Measurements from ENCODE around the gene SIAH1. TPM values are rescaled to one million over a fixed set of nuclear protein-coding genes. Genes with fewer than 3 reads are reported as not detected.

Gene SIAH1
- total RNA-seq, 2 donors from 2014 or later, result 24.0 to 36.1 TPM

GRCh38 chr16:48366165-48367093 lies 18.8 kb downstream of the SIAH1 start:
- WGBS, result 17% methylated on average over 21 of the region's 21 CpGs
- TF ChIP-seq CTCF (IDR thresholded peaks at IDR 0.05) (no peak), POLR2AphosphoS5 (IDR thresholded peaks at IDR 0.05) (peak; percentile 26)
- Histone ChIP-seq H3K36me3 (no peaks in the 10 kb centered on the region), H3K27me3 (replicated peaks; ENCODE audit: insufficient read depth) (no peaks in the 10 kb centered on the region), H3K4me1 (replicated peaks) (peaks cover 4% of the 10 kb centered on the region), H3K4me3 (peak overlapping the region; percentile 50 to 54), H3K27ac (peak overlapping the region; percentile 86 to 91), H3K9me3 (no peaks in the 10 kb centered on the region)
- peak; percentile 51 for DNase-seq (ENCODE audit: low spot score)
- intact Hi-C loops (cut with DNase I), result loop anchor here (5.0 kb wide), 1 partner anchor 171 kb away; no protein-coding TSS in a partner anchor

- Histone ChIP-seq H3K4me3 (peak overlapping the region; percentile 50 to 54), H3K36me3 (no peaks in the 10 kb centered on the region), H3K9me3 (no peaks in the 10 kb centered on the region), H3K27ac (peak overlapping the region; percentile 86 to 91), H3K27me3 (replicated peaks; ENCODE audit: insufficient read depth) (no peaks in the 10 kb centered on the region), H3K4me1 (replicated peaks) (peaks cover 4% of the 10 kb centered on the region)
- peak; percentile 92 for DNase-seq (ENCODE audit: low spot score)
- intact Hi-C loops (cut with DNase I), result loop anchor here (5.0 kb wide), 1 partner anchor 172 kb away; no protein-coding TSS in a partner anchor
- TF ChIP-seq POLR2AphosphoS5 (IDR thresholded peaks at IDR 0.05) (peak; percentile 90), POLR2A (IDR thresholded peaks at IDR 0.05) (peak; percentile 97), CTCF (IDR thresholded peaks at IDR 0.05) (peak in 1 of 4 experiments; percentile 21)
- WGBS, result 4% methylated on average over 17 of the region's 33 CpGs
Observed at GRCh38 chr16:48365601-48366164, 19.5 kb downstream of the SIAH1 start.

DNA sequence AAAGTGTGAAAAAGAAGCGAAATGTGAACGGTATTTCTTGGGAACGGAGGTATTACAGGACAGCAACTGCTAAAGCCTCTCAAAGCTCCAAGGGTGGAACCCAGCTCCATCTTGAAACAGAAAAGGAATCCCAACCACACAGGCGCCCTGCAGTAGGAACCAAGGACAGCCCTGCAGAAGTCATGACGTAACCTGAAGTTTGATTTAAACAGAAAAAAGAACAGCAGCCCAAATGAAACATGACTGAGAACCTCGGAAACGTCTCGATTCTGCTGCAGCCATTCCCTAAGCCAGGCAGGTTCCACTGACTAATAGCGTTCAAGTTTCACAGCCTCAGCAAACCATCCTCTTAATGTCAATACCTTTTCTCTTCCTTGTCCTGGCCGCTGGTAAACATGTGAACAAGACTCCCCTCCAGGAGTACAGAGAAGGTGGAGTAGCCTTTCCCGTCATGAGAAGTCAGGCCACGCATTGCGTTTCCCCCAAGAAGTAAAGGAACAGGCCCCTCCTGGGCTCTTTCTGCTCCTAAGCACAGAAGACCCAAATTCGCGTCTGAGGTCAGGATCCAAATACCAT lies 20.1 kb downstream of the SIAH1 start:
- DNase-seq (ENCODE audit: low spot score), result peak; percentile 52
- WGBS, result 29% methylated on average over 15 of the region's 15 CpGs
- no peaks in the 10 kb centered on the region for H3K36me3 ChIP-seq
- TF ChIP-seq CTCF (IDR thresholded peaks at IDR 0.05), result no peak
- TF ChIP-seq POLR2AphosphoS5 (IDR thresholded peaks at IDR 0.05), result peak; percentile 26
- no peak for TF ChIP-seq POLR2A (IDR thresholded peaks at IDR 0.05)
- peak overlapping the region; percentile 50 to 54 for H3K4me3 ChIP-seq
- peaks cover 4% of the 10 kb centered on the region for H3K4me1 ChIP-seq (replicated peaks)
- H3K27me3 ChIP-seq (replicated peaks; ENCODE audit: insufficient read depth), result no peaks in the 10 kb centered on the region
- H3K9me3 ChIP-seq, result no peaks in the 10 kb centered on the region
- intact Hi-C loops (cut with DNase I), result loop anchor here (5.0 kb wide), 1 partner anchor 172 kb away; no protein-coding TSS in a partner anchor
- peak overlapping the region; percentile 86 to 91 for H3K27ac ChIP-seq

DNA sequence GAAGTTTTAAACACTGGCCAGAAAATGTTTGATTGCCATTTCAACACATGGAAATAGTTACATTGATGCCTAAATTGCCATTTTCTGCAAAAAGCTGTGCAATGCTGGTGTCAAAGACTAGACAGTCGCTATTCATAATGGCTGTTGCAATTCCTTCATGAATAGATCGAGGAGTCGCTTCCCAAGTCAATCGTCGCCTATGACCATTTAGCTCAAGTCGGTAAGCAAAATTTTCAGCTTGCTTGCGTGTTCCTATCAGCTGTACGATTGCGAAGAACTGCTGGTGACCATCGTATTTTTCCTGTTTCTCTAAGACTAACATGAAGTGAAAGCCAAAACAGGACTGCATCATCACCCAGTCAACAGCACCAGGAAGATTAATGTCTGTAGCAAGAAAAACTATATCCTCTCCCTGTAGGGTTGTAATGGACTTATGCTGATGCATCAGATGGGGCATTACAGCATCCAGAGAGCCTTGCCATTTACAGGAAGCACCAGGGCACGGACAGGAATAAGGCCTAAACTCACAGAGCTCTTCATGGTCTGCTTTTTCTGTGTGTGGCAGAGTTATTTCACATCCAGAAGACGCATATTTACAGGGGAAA lies 23.6 kb downstream of the SIAH1 start:
- no peaks in the 10 kb centered on the region for H3K36me3 ChIP-seq
- intact Hi-C loops (cut with DNase I), result no loop called here
- no peak for DNase-seq (ENCODE audit: low spot score)
- WGBS, result 93% methylated on average over 12 of the region's 12 CpGs
- H3K9me3 ChIP-seq, result no peaks in the 10 kb centered on the region
- no peak for TF ChIP-seq CTCF (IDR thresholded peaks at IDR 0.05)
- no peak for TF ChIP-seq POLR2AphosphoS5 (IDR thresholded peaks at IDR 0.05)
- TF ChIP-seq POLR2A (IDR thresholded peaks at IDR 0.05), result no peak
- H3K4me3 ChIP-seq, result no peak overlapping the region
- no peaks in the 10 kb centered on the region for H3K27me3 ChIP-seq (replicated peaks; ENCODE audit: insufficient read depth)
- H3K4me1 ChIP-seq (replicated peaks), result peaks cover 4% of the 10 kb centered on the region
- no peak overlapping the region for H3K27ac ChIP-seq

Data from prostate gland (tissue), 2 donors.